ENCODE measurements around the gene SH3YL1.

The SH3YL1 gene

GRCh38 chr2:237878-238277, 26.0 kb downstream of the SH3YL1 start:
- DNase-seq (ENCODE audit: low read depth) = no peak
- no peak overlapping the region for H3K4me3 ChIP-seq (ENCODE audit: control insufficient read depth, low read depth, low read length)
- TF ChIP-seq, protein P1, sequence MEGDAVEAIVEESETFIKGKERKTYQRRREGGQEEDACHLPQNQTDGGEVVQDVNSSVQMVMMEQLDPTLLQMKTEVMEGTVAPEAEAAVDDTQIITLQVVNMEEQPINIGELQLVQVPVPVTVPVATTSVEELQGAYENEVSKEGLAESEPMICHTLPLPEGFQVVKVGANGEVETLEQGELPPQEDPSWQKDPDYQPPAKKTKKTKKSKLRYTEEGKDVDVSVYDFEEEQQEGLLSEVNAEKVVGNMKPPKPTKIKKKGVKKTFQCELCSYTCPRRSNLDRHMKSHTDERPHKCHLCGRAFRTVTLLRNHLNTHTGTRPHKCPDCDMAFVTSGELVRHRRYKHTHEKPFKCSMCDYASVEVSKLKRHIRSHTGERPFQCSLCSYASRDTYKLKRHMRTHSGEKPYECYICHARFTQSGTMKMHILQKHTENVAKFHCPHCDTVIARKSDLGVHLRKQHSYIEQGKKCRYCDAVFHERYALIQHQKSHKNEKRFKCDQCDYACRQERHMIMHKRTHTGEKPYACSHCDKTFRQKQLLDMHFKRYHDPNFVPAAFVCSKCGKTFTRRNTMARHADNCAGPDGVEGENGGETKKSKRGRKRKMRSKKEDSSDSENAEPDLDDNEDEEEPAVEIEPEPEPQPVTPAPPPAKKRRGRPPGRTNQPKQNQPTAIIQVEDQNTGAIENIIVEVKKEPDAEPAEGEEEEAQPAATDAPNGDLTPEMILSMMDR (conservative IDR thresholded peaks at IDR 0.05; ENCODE audit: control insufficient read depth, insufficient read depth, low read depth, low read length) = no peak

- no peak for DNase-seq (ENCODE audit: low read depth)
- no peak overlapping the region for H3K4me3 ChIP-seq (ENCODE audit: control insufficient read depth, low read depth, low read length)
- TF ChIP-seq, protein P1 (conservative IDR thresholded peaks at IDR 0.05; ENCODE audit: control insufficient read depth, insufficient read depth, low read depth, low read length) = no peak
These were observed 26.8 kb downstream of the SH3YL1 start for GRCh38 chr2:236993-237539.

GRCh38 chr2:234421-234820, 29.4 kb downstream of the SH3YL1 start:
- TF ChIP-seq, protein P1 (conservative IDR thresholded peaks at IDR 0.05; ENCODE audit: control insufficient read depth, insufficient read depth, low read depth, low read length) = no peak
- H3K4me3 ChIP-seq (ENCODE audit: control insufficient read depth, low read depth, low read length) = no peak overlapping the region
- DNase-seq (ENCODE audit: low read depth) = no peak

DNA sequence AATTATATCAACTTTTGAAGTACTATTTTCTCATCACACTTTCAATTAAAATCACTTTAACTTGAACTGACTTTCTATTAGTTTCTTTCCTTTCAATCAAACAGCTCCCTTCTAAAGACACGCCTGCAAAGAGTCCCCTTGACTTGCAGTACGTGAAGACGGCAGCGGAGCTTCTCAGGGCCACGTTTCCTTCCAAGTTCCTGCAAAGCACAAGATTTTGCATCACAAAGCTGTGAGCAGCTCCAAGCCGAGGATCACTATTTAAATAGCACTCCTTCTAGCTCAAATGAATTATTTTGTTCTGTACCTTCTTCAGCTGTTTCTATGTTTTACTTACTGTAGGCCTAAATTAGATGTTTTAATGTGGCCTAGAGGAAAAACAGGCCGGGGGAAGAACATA, 30.8 kb downstream of the SH3YL1 start:
- no peak overlapping the region for H3K4me3 ChIP-seq (ENCODE audit: control insufficient read depth, low read depth, low read length)
- DNase-seq (ENCODE audit: low read depth) = no peak
- TF ChIP-seq, protein P1 (conservative IDR thresholded peaks at IDR 0.05; ENCODE audit: control insufficient read depth, insufficient read depth, low read depth, low read length) = no peak

DNA sequence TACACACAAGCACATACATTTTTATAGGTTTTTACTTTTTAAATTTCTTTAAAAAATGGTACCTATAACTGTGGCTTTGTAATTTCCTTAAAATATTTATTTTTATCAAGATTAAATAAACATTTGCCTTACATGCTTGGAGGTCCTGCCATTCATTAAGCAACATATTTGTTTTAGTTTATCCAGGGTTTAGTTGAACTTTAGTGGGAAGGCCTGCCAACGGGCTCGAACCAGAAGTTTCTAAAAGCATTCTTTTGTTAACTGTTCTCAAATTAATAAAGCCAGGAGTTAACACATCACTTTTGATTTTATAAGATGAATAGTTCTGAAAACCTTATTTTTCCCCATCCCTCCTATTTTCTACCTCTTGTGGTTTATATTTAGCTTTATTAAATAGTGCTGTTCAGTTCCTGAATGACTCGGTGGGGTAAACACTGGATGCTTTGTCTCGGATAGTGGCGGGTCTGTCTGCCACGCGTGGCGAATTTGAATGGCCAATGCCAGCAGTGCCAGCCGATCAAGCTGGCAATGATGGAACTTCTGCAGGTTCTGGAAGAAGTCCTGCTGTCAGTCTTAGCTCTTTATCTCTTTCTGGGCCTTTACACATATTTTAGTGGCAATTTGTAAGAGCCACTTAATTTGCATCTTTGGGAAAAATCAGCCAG, 32.2 kb downstream of the SH3YL1 start:
- no peak for DNase-seq (ENCODE audit: low read depth)
- TF ChIP-seq, protein P1 (conservative IDR thresholded peaks at IDR 0.05; ENCODE audit: control insufficient read depth, insufficient read depth, low read depth, low read length) = no peak
- no peak overlapping the region for H3K4me3 ChIP-seq (ENCODE audit: control insufficient read depth, low read depth, low read length)

DNA sequence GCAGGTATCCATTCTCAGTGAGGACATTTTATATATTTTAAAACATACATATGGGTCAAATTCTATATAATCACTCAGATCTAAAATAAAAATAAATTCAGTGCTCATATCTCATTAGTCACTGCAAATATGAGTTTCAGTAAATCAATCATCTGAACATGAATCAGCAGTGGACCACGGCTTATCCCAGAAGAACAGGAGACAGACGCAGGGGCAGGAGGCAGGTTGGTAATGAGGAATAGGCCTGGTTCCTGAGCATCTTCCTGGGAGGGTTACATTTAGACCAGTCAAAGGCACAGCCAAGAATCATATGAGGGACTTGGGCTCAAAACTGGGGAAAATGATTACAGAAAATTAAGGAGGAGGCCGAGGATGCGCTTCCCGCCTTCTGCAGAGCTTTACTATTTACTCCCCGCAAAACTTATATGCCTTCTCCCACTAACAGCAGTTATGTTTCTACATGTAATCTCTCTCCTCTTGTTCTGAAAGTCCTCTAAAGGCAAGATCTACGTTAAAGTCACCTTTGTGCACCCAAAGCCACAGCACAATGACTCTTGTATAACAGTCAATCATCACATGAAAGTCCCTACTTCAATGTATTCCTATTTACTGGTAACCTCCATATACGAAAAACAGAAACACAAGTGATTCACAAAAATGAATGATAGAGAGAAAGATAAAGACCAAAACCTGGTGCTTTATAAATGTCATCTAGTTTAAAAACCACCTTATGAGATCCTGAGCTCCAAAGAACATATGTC, 35.1 kb downstream of the SH3YL1 start:
- TF ChIP-seq, protein P1 (conservative IDR thresholded peaks at IDR 0.05; ENCODE audit: control insufficient read depth, insufficient read depth, low read depth, low read length) = no peak
- no peak overlapping the region for H3K4me3 ChIP-seq (ENCODE audit: control insufficient read depth, low read depth, low read length)
- DNase-seq (ENCODE audit: low read depth) = no peak

Measured in fibroblast of mammary gland (primary cell).